K562 (cell line): Measurements from ENCODE around the gene TXNRD2. TPM values are rescaled to one million over a fixed set of nuclear protein-coding genes. Genes with fewer than 3 reads are reported as not detected.

Experiments
- CBX1 ChIP-seq: sonication (generic); IDR thresholded peaks from 2 replicates; pipeline ENCODE4 v1.6.1; 2016; ENCODE audit warnings: antibody characterized with exemption, low read depth, mild to moderate bottlenecking
- CREB1 ChIP-seq, 2 experiments: sonication (generic) in 1 of 2; formaldehyde crosslinking in 1 of 2; IDR thresholded peaks; 2 replicates each; pipeline versions ENCODE4 v1.6.1 to v1.8.0; 2012 to 2022; ENCODE audit warnings: inconsistent platforms in 1 of 2, mild to moderate bottlenecking in 1 of 2, missing genetic modification reagents in 1 of 2, moderate library complexity in 1 of 2
- ETV6 ChIP-seq, 3 experiments: fragments of 150-350 bp in 1 of 3; sonication (generic) in 1 of 3; formaldehyde crosslinking in 1 of 3; IDR thresholded peaks; 2 replicates each; pipeline versions ENCODE4 v1.6.1 to v1.8.0; 2014 to 2022; ENCODE audit warnings: borderline replicate concordance in 2 of 3, low read depth in 2 of 3, antibody characterized with exemption in 1 of 3, low read length in 1 of 3, mild to moderate bottlenecking in 1 of 3, missing genetic modification reagents in 1 of 3
- FOXK2 ChIP-seq, 2 experiments: fragments of 450-650 bp; IDR thresholded peaks in 1 of 2; conservative IDR thresholded peaks in 1 of 2; 2 replicates each; pipeline ENCODE4 v1.6.1; 2016; ENCODE audit warnings: low read depth in 2 of 2, mild to moderate bottlenecking in 1 of 2
- JUND ChIP-seq, 2 experiments: IDR thresholded peaks; 2 replicates in 1 of 2; 3 replicates in 1 of 2; pipeline ENCODE4 v1.6.1; 2011; ENCODE audit warnings: borderline replicate concordance in 2 of 2, low read depth in 2 of 2, low read length in 2 of 2, improper control_type of control experiment in 1 of 2, missing biosample characterization in 1 of 2, missing genetic modification characterization in 1 of 2, missing genetic modification reagents in 1 of 2
- MEIS2 ChIP-seq: fragments of 450-650 bp; IDR thresholded peaks from 2 replicates; pipeline ENCODE4 v1.6.1; 2014; ENCODE audit warnings: mild to moderate bottlenecking; ENCODE audit not compliant: partially characterized antibody
- NR1H2 ChIP-seq: sonication (generic); formaldehyde crosslinking; IDR thresholded peaks from 2 replicates; pipeline ENCODE4 v1.4.0; 2020; ENCODE audit warnings: mild to moderate bottlenecking, missing genetic modification reagents
- RCOR1 ChIP-seq, 2 experiments: IDR thresholded peaks; 2 replicates each; pipeline ENCODE4 v1.6.1; 2012; ENCODE audit warnings: low read depth in 2 of 2, low read length in 2 of 2, borderline replicate concordance in 1 of 2, improper control_type of control experiment in 1 of 2
- SMARCA5 ChIP-seq: fragments of 450-650 bp; IDR thresholded peaks from 2 replicates; pipeline ENCODE4 v1.6.1; 2016
- SRSF7 ChIP-seq: fragments of 200-400 bp; formaldehyde crosslinking; optimal IDR thresholded peaks from 2 replicates; pipeline ENCODE3; 2017; ENCODE audit warnings: mild to moderate bottlenecking, low read depth, low read length
- polyA plus RNA-seq, 8 experiments: library from polyadenylated mRNA; depleted of rRNA in 4 of 8; stranded (reverse) in 5 of 8; unstranded in 3 of 8; fragments of >200 nt; fragmentation: Nextera tagmentation in 2 of 8; fragmentation: Illumina TruSeq in 1 of 8; extraction: Ambion mirVana in 2 of 8; extraction: Trizol in 1 of 8; gene quantifications; 2 replicates each; pipeline versions ENCODE4 v1.2.1 to v1.2.3, GENCODE V29; 2011 to 2014; ENCODE audit warnings: inconsistent platforms in 1 of 8, missing spikeins in 1 of 8
- total RNA-seq, 7 experiments: library from RNA; depleted of rRNA in 6 of 7; stranded (reverse); fragments of >200 nt in 6 of 7; fragmentation: Illumina TruSeq in 2 of 7; extraction: Trizol in 2 of 7; gene quantifications; 2 replicates each; pipeline versions ENCODE4 v1.2.1 to v1.2.3, GENCODE V29; 2011 to 2021; ENCODE audit warnings: low replicate concordance in 1 of 7
- TF ChIP-seq, protein P1 (sequence below): fragments of 450-650 bp; formaldehyde crosslinking; IDR thresholded peaks from 2 replicates; pipeline ENCODE4 v1.4.0; 2020; ENCODE audit warnings: mild to moderate bottlenecking, mixed read lengths
- TF ChIP-seq, protein P2 (sequence below): fragments of 450-650 bp; IDR thresholded peaks from 2 replicates; pipeline ENCODE4 v1.6.1; 2017; ENCODE audit warnings: antibody characterized with exemption
- TF ChIP-seq, protein P3 (sequence below): fragments of 450-650 bp; IDR thresholded peaks from one replicate; pipeline ENCODE4 v1.6.1; 2018; ENCODE audit warnings: mild to moderate bottlenecking, moderate library complexity; ENCODE audit not compliant: partially characterized antibody
- TF ChIP-seq, protein P4 (sequence below), 2 experiments: IDR thresholded peaks in 1 of 2; conservative IDR thresholded peaks in 1 of 2; 2 replicates each; pipeline ENCODE4 v1.6.1; 2016; ENCODE audit warnings: low read depth in 2 of 2, mild to moderate bottlenecking in 1 of 2, missing compliant biosample characterization in 1 of 2, missing genetic modification characterization in 1 of 2, moderate library complexity in 1 of 2
- TF ChIP-seq, protein P5 (sequence below): fragments of 450-650 bp; IDR thresholded peaks from 2 replicates; pipeline ENCODE4 v1.6.1; 2016

The TXNRD2 gene
- total and polyA plus RNA-seq, 9 of the 15 experiments (the other 6 are each of a cell fraction or from before 2014, with no cell fraction given) = 3.3 to 80.2 (median 49.4) TPM

DNA sequence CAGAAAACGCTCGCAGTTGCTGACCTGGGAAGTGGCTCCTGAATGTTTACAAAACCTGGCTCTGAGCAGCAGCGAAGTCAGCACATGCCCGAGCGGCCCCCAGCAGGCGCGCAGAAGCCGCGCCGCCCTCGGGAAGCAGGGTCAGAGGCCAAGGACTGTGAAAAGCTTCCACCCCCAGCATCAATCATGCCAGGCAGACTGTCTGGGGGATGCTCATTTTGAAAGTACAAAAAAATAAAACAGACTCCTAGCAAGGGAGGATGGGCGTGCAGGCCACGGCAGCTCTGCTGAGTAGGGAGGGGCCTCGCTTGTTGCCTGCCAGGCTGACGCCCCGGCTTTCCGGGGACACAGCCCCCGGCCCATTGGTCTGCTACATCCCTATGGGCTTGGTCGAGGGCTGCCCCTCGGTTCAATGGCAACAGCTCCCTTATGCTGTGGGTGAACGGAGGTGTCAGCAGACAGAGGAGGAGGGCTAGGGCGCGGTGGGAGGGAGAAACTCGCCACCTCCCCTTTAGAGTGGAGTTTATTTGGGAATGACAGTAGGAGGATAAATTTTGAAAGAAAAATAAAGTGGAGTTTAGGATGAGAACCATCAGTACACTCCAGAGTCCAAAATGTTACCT, 49.2 kb downstream of the TXNRD2 start (continued):
- TF ChIP-seq, protein P1, sequence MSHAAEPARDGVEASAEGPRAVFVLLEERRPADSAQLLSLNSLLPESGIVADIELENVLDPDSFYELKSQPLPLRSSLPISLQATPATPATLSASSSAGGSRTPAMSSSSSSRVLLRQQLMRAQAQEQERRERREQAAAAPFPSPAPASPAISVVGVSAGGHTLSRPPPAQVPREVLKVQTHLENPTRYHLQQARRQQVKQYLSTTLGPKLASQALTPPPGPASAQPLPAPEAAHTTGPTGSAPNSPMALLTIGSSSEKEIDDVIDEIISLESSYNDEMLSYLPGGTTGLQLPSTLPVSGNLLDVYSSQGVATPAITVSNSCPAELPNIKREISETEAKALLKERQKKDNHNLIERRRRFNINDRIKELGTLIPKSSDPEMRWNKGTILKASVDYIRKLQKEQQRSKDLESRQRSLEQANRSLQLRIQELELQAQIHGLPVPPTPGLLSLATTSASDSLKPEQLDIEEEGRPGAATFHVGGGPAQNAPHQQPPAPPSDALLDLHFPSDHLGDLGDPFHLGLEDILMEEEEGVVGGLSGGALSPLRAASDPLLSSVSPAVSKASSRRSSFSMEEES (CRISPR knock-in tag) = no peak
- peak; percentile 38 to 51; a peak in 2 of 4 replicates for TF ChIP-seq RCOR1 (IDR thresholded peaks at IDR 0.05; ENCODE audit: borderline replicate concordance in 1 of 2, low read depth in 2 of 2, low read length in 2 of 2)
- peak; percentile 28; the same call in 1 of the 2 replicates for TF ChIP-seq JUND (IDR thresholded peaks at IDR 0.05; ENCODE audit: borderline replicate concordance, low read depth, low read length)
- TF ChIP-seq JUND (tag; IDR thresholded peaks at IDR 0.05; ENCODE audit: borderline replicate concordance, low read depth, low read length) = no peak; the same call in 2 of the 3 replicates
- TF ChIP-seq, protein P2, sequence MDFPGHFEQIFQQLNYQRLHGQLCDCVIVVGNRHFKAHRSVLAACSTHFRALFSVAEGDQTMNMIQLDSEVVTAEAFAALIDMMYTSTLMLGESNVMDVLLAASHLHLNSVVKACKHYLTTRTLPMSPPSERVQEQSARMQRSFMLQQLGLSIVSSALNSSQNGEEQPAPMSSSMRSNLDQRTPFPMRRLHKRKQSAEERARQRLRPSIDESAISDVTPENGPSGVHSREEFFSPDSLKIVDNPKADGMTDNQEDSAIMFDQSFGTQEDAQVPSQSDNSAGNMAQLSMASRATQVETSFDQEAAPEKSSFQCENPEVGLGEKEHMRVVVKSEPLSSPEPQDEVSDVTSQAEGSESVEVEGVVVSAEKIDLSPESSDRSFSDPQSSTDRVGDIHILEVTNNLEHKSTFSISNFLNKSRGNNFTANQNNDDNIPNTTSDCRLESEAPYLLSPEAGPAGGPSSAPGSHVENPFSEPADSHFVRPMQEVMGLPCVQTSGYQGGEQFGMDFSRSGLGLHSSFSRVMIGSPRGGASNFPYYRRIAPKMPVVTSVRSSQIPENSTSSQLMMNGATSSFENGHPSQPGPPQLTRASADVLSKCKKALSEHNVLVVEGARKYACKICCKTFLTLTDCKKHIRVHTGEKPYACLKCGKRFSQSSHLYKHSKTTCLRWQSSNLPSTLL = no peak
- 0 out of 2 replicates have a peak, but pooled peaks have one; percentile 10 for TF ChIP-seq CBX1
- TF ChIP-seq ETV6 (IDR thresholded peaks at IDR 0.05; ENCODE audit: borderline replicate concordance in 1 of 2, low read depth in 2 of 2, low read length in 1 of 2) = peak in 1 of 2 experiments; percentile 36; a peak in 1 of 4 replicates
- no peak for TF ChIP-seq ETV6 (CRISPR knock-in tag; IDR thresholded peaks at IDR 0.05; ENCODE audit: borderline replicate concordance)
- no peak for TF ChIP-seq SRSF7
- peak; percentile 37 to 39; a peak in 1 of 4 replicates for TF ChIP-seq FOXK2 (conservative IDR thresholded peaks at IDR 0.05 in 1 of 2, IDR thresholded peaks at IDR 0.05 in 1 of 2; ENCODE audit: low read depth in 2 of 2)
- no peak for TF ChIP-seq SMARCA5
- TF ChIP-seq, protein P3, sequence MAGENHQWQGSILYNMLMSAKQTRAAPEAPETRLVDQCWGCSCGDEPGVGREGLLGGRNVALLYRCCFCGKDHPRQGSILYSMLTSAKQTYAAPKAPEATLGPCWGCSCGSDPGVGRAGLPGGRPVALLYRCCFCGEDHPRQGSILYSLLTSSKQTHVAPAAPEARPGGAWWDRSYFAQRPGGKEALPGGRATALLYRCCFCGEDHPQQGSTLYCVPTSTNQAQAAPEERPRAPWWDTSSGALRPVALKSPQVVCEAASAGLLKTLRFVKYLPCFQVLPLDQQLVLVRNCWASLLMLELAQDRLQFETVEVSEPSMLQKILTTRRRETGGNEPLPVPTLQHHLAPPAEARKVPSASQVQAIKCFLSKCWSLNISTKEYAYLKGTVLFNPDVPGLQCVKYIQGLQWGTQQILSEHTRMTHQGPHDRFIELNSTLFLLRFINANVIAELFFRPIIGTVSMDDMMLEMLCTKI = no peak
- TF ChIP-seq, protein P4, sequence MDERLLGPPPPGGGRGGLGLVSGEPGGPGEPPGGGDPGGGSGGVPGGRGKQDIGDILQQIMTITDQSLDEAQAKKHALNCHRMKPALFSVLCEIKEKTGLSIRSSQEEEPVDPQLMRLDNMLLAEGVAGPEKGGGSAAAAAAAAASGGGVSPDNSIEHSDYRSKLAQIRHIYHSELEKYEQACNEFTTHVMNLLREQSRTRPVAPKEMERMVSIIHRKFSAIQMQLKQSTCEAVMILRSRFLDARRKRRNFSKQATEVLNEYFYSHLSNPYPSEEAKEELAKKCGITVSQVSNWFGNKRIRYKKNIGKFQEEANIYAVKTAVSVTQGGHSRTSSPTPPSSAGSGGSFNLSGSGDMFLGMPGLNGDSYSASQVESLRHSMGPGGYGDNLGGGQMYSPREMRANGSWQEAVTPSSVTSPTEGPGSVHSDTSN (CRISPR knock-in tag; IDR thresholded peaks at IDR 0.05; ENCODE audit: low read depth) = no peak
- TF ChIP-seq, protein P4 (tag; conservative IDR thresholded peaks at IDR 0.05; ENCODE audit: low read depth) = peak; percentile 74
- peak; percentile 96 for TF ChIP-seq MEIS2
- TF ChIP-seq, protein P5, sequence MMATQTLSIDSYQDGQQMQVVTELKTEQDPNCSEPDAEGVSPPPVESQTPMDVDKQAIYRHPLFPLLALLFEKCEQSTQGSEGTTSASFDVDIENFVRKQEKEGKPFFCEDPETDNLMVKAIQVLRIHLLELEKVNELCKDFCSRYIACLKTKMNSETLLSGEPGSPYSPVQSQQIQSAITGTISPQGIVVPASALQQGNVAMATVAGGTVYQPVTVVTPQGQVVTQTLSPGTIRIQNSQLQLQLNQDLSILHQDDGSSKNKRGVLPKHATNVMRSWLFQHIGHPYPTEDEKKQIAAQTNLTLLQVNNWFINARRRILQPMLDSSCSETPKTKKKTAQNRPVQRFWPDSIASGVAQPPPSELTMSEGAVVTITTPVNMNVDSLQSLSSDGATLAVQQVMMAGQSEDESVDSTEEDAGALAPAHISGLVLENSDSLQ = peak; percentile 90
- no peak for TF ChIP-seq NR1H2 (CRISPR knock-in tag)
- TF ChIP-seq CREB1 (IDR thresholded peaks at IDR 0.05) = peak; percentile 45; the same call in 1 of the 2 replicates
- no peak for TF ChIP-seq CREB1 (CRISPR knock-in tag; IDR thresholded peaks at IDR 0.05)
